ENCODE measurements around the gene KCNQ1.

Gene KCNQ1, protein sequence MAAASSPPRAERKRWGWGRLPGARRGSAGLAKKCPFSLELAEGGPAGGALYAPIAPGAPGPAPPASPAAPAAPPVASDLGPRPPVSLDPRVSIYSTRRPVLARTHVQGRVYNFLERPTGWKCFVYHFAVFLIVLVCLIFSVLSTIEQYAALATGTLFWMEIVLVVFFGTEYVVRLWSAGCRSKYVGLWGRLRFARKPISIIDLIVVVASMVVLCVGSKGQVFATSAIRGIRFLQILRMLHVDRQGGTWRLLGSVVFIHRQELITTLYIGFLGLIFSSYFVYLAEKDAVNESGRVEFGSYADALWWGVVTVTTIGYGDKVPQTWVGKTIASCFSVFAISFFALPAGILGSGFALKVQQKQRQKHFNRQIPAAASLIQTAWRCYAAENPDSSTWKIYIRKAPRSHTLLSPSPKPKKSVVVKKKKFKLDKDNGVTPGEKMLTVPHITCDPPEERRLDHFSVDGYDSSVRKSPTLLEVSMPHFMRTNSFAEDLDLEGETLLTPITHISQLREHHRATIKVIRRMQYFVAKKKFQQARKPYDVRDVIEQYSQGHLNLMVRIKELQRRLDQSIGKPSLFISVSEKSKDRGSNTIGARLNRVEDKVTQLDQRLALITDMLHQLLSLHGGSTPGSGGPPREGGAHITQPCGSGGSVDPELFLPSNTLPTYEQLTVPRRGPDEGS
- 3.9 to 30.7 (median 22.8) reads per million in 3 experiments for total RNA-seq

DNA sequence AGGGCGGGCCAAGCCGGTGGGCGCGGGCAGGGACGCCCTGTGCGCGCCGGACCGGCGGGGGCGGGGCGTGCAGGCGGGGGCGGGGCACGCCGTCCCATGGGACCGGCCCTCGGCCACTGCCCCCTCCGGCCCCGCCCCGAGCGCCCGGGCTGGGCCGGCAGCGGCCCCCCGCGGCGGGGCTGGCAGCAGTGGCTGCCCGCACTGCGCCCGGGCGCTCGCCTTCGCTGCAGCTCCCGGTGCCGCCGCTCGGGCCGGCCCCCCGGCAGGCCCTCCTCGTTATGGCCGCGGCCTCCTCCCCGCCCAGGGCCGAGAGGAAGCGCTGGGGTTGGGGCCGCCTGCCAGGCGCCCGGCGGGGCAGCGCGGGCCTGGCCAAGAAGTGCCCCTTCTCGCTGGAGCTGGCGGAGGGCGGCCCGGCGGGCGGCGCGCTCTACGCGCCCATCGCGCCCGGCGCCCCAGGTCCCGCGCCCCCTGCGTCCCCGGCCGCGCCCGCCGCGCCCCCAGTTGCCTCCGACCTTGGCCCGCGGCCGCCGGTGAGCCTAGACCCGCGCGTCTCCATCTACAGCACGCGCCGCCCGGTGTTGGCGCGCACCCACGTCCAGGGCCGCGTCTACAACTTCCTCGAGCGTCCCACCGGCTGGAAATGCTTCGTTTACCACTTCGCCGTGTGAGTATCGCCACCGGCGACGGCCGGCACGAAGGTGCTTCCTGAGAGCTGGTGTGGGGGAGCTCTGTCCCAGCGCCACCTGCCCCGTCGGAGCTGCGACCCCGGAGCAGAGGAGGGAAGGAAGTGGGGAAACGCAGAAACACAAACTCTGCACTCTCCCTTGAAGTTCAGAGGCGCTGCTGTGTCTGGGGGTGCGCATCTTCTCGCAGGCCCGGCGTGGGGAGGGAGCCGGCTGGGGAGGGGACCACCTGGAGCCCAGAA, at the start of gene KCNQ1:
TSS of gene KCNQ1 (plus strand) at position 188 of the 925 bp plus-strand sequence. CDS start at position 279, 91 bp downstream.
- no peak for DNase-seq

DNA sequence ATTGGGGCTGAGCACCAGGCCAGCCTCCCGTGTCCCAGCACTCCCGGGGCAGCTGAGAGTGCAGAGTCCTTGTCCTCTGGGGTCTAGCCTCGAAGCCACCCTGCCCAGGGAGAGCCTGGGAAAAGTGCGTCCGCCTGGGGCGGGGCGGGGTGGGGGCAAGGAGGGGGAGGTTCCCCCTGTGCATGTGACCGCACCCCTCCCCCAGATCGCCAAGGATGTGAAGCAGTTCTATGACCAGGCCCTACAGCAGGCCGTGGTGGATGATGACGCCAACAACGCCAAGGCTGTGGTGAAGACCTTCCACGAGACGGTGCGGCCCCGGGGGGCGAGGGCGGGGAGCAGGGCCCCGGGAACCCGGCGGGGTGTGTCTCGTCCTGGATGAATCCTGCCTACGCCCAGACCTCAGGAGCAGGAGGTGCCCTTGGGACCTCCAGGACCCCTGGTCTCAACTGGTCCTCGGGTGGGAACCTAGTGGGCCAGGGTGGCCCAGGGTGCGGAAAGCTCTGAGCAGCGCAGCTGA, 49.5 kb upstream of the KCNQ1 start:
- no peak for DNase-seq

DNA sequence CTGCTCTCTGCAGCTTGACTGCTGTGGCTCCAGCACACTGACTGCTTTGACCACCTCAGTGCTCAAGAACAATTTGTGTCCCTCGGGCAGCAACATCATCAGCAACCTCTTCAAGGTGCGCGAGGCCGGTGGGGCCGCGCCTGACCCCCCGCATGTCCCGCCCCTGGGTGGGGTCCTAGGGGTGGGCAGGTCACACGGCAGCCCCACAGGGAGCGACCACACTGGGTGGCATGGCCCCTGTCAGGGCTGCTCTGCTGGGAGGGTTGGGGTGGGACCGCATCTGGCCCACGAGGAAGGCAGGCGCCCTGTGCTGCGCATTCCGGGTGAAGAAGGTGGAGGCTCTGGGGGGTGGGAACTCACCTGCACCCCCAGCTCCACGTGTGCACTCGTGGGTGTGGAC, 49.0 kb upstream of the KCNQ1 start:
- no peak for DNase-seq

DNA sequence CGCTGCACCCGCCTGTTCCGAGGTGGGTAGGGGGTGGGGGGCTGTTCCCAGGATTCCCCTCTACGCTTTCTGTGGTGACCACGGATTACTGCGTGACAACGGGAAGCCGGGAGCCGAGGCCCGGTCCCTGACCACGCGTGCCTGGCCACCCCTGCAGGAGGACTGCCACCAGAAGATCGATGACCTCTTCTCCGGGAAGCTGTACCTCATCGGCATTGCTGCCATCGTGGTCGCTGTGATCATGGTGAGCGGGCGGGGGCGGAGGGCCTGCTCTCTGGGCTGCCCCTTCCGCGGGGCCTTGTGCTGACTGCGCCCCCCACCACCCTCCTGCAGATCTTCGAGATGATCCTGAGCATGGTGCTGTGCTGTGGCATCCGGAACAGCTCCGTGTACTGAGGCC, 48.3 kb upstream of the KCNQ1 start:
- no peak for DNase-seq

DNA sequence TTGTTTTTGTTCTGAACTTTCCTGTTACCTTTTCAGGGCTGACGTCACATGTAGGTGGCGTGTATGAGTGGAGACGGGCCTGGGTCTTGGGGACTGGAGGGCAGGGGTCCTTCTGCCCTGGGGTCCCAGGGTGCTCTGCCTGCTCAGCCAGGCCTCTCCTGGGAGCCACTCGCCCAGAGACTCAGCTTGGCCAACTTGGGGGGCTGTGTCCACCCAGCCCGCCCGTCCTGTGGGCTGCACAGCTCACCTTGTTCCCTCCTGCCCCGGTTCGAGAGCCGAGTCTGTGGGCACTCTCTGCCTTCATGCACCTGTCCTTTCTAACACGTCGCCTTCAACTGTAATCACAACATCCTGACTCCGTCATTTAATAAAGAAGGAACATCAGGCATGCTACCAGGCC, 47.8 kb upstream of the KCNQ1 start:
- DNase-seq = no peak

DNA sequence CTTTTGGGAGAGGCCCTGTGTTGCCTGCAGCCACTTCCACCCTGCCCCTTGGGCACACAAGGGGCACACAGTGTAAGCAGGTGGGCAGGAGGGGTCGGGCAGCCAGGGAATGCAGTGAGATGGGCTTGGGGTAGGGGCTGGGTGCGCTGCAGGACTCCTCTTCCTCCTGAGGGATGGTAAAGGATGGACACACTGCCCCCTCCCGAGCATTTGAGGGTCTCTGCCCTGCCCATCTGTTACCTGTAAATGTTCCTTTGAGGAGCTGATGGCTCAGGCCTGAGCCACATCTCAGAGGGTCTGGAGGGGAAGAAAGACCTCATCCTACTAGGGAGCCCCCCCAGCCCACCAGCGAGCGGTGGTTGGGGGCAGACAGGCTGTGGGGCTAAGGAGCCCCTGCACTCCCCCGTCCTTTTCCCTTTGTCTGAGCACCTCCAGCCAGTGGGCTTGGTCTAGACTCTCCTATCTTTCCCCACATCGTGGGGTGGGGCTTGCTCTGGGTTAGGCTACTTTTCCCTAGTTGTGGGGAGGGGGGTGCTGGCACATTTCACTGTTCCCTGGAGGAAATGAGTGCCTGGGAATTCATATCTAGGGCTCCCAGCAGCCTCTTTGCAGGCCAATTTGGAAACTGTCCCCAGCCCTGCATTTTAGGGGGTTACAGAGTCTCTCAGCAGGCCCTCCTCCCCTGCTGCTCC, 46.0 kb upstream of the KCNQ1 start:
- DNase-seq = no peak

DNA sequence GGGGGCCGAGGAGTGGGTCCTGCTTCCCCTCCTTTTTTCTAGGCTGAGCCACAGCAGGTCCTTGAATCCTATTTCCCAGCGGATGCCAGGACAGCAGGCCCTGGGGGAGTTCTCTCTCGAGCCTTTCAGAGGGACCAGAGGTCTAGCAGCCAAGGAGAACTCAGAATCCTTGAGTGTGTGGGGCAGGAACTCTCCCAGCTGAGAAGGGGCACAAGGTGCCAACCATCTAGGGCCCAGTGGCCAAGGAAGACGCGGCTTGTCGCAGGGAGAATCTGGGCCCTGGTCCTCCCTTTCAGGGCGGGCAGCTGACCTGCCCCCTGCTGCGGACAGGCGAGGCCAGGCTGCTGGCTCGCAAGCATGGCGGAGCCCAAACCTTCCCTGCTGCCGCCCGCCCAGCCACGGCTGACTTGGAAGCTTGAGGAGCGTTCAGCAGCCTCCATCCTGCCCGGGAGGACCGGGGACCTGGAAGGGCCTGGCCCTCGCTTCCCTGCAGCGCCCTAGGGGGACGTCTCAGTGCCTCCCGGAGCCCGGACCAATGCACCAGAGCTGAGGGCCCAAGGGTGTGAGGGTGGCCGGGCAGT, 45.2 kb upstream of the KCNQ1 start:
- no peak for DNase-seq

DNA sequence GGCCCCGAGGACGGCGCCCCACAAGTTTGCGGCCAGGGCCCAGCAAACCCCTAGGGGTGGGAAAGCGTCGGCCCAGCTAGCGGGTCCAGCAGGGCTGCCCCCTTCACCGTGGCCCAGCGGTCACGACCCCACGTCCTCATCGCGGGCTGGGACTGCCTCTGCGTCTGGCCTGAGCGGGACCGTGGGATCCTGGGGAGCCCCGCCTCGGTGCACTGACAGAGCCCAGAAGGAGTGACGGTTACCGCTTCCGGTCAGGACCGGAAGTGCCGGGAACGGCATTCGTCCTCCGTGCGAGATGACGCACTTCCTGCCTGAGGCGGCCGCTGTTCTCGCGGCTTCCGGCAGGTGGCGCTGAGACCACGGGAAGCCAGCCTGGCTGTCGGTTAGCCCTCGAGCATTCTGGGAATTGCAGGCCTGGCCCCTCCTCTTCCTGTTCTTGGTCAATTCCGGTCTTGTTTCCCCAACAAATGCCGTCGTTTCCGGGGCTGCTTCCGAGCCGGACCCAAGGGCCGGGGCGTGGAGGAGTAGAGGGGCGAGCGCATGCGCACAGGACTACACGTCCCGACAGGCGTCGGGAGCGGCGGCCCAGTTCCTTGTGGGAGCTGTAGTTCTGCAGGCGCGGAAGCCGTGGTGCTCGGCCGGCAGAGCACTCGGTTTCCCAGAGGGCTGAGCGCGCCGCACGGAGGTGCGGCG, 44.6 kb upstream of the KCNQ1 start, which contains the start of gene TSSC4:
TSS of gene TSSC4 (plus strand) at position 682 of the 693 bp plus-strand sequence. CDS start 1,884 bp downstream, outside the sequence.
- peak; percentile 100 for DNase-seq

DNA sequence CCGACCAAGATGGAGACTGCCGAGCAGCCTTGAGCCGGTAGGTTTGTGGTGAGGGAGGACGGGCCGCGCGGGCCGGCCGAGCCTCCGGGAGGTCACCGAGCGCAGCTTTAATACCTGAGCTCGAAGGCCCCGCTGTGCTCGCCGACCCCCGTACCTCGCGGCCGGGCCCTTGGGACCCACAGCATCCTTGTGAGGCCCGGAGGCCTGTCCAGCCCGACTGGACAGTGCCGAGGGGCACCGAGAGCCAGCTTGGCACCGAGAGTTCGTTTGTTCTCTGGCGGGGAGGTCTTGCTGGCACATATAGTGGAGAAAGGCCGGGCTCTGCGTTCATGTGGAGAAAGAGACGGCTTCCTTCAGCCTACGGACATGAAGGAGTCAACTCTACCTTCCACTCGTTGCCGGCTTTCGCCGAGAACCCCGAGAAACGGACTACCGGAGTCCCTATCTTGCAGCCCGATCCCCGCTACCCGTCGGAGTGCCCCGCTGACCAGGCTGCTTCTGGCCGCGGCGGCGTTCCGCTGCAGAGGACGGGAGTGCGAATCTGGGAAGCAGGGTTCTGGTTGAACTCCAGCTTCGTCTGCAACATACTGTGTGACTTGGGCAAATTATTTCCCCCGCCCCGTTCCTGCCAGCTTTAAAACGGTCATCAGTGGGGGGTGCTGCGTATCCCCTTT, 43.9 kb upstream of the KCNQ1 start:
- DNase-seq = no peak

DNA sequence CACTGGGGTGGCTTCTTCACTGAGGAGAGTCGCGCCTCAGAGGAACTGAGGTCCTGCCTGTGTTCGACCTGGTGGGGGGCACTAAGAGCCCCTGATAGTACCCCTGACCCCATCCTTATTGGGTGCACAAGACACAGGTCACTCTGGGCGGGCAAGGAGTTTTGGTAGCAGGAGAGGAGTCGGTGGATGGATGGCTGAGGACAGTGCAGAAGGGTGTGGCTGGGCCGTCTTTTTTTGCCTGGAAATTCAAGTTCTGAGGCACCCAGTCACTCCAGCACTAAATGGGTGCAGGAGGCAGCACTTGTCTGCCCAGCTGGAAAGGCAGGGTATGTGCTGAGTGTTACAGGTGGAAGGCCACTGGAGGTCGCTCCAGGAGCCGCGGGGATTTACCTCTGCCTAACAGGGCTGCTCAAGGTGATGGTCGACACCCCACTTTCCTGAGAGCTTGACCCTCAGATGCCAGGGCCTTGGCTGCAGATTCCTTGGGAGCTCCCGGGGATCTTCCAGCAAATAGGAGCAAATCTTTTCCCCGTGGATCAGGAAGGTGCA, 43.3 kb upstream of the KCNQ1 start:
- DNase-seq = no peak

DNA sequence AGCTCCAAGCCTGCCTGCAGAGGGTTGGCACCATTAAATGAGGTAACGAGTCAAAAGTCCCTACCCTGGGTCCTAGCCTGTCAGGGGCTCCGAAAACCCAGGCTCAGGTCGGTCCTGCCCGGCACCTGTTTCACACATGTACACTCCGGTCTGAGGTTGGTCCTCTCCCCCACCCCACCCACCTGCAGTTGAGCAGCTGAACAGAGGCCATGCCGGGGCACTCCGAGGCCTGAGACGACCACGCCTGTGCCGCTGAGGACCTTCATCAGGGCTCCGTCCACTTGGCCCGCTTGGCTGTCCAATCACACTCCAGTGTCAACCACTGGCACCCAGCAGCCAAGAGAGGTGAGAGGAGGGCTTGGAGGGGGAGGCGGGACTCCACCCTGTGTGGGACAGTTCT, 42.7 kb upstream of the KCNQ1 start:
- no peak for DNase-seq

DNA sequence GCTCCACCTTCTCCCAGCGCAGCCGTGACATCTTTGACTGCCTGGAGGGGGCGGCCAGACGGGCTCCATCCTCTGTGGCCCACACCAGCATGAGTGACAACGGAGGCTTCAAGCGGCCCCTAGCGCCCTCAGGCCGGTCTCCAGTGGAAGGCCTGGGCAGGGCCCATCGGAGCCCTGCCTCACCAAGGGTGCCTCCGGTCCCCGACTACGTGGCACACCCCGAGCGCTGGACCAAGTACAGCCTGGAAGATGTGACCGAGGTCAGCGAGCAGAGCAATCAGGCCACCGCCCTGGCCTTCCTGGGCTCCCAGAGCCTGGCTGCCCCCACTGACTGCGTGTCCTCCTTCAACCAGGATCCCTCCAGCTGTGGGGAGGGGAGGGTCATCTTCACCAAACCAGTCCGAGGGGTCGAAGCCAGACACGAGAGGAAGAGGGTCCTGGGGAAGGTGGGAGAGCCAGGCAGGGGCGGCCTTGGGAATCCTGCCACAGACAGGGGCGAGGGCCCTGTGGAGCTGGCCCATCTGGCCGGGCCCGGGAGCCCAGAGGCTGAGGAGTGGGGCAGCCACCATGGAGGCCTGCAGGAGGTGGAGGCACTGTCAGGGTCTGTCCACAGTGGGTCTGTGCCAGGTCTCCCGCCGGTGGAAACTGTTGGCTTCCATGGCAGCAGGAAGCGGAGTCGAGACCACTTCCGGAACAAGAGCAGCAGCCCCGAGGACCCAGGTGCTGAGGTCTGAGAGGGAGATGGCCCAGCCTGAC, 41.7 kb upstream of the KCNQ1 start:
- no peak for DNase-seq

DNA sequence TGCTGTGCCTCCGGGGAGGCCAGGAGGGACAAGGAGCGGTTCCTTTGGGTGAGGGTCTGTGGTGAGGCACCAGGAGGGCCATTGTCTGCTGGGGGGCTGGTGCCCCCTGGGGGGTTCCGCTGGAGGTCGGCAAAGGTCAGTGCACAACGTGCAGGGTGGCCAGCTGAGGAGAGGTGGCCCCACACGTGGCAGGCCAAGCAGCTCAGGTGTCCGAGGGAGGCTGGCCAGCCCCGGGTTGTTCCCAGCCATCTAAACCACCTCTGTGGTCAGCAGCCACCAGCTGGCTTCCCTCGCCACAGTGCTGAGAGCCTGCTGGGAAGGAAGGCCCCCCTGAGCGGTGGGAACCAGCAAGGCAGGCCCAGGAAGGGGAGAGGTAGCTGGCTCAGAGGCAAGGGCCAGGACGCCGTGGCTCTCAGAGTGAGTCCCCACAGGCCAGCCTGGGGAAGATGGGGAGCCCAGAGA, 40.0 kb upstream of the KCNQ1 start:
- DNase-seq = no peak

DNA sequence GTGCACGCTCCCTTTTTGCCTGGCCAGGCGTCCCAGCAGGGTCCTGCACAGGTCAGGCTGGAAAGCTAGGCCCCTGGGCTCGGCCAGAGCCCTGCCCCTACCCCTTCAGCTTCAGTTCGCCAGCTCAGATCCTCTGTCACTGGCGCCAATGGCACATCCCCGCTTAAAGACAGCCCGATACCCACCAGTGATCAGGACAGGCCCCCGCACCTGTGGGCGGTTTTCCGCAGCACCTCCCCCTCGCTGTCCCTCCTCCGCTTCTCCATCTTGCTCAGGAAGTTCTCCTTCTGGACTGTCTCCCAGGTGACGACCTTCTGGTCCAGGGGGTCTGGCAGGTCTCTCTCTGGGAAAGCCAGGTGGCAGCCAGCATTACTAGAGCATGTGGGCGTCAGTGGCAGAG, 38.4 kb upstream of the KCNQ1 start:
- DNase-seq = no peak

DNA sequence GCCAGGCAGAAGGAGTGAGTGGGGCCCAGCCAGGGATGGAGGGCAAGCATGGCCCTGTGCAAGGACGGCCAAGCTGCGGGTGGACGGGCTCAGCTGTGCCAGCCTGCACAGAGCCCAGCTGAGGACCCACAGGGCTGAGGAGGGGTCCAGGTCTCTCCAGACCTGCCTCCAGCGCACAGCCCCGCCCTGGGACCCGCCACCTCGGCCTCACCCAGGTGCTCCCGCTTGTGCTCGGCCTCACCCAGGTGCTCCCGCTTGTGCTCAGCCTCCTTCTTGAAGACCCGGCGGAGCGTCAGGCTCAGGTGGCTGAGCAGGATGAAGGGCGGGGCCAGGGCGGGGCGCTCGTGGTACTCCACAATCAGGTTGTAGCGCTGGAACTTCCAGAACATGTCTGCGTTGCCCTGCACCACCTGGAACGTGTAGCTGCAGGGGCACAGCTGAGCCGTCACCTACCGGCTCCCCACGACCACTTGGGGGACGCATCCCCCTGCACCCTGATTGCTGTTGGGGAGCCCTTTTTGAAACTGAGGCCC, 37.9 kb upstream of the KCNQ1 start:
- no peak for DNase-seq

DNA sequence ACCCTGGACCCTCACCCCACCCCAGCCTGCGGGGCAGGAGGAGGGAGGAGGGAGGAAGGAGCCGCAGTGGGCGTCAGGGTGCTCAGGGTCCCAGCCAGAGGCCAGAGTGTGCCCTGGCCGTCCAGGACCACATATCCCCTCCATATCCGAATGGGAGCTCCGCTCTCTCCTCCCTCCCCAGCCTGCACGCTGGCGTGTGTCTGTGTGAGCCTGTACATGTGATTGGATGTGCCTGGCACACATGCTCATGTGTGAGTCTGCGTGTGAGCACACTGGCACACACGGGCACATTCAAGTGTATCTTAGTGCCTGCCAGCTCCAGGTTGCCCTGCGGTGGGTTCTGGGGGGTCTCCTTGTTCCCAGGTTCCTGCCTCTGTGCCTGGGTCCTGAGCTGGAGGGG, 36.1 kb upstream of the KCNQ1 start:
- DNase-seq = no peak

DNA sequence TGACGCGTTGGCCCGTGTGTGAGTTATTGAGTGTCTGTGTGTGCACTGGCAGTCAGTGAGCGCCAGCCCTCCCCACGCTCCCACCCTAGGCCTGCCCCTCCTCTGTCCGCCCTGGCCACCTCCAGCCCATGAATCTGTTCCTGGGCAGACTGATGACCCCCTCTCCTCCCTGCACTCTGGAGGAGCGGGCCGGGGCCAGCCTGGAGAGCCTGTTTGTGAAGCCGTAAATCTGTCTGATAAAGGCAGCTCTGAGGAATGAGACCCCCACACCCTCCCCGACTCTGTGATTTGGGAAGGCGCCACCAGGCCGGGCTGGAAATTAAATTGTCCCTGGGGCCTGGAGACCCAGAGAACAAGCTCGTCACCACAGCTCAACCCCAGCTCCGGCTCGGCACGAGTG, 35.7 kb upstream of the KCNQ1 start:
- no peak for DNase-seq

DNA sequence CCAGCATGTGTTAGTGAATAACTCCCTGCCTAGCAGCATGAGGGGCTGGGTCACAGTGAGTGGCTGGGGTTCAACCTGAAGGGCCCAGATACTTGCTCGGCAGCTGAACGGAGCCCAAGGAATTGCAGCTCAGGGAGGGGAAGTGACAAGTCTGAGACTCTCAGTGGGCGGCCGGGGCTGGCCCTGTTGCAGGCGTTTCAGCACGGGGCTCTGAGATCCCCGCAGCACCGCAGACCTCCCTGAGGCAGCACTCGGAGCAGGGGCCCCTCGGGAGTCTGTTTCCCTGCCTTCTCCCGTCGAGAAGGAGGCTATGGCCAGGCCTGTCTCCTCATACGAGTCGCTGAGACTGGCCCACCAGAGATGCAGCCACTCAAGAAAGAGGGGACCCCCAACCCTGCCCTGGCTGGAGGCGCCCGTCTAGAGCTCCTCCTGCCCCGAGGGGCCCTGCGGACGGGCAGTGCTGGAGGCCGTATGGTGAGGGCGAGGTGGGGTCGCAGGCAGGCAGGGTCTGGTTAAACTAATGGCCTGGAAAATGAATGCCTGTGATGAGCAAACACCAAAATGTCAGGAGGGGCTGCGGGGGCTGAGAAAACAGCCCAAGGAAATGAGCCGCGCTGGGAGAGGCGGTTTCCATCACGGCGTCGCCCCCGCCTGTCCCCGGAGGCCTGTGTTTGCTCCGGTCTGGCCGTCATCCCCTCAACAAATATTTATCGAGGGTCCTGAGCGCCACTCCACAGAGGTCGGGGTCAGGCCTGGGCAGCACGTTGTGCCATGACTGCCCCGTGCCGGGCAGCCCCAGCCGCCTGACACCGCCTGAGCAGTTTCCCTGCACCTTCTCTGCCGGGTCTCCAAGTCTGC, 35.0 kb upstream of the KCNQ1 start:
- no peak for DNase-seq
